Measurements from ENCODE around the gene DCUN1D3.

The DCUN1D3 gene

DNA sequence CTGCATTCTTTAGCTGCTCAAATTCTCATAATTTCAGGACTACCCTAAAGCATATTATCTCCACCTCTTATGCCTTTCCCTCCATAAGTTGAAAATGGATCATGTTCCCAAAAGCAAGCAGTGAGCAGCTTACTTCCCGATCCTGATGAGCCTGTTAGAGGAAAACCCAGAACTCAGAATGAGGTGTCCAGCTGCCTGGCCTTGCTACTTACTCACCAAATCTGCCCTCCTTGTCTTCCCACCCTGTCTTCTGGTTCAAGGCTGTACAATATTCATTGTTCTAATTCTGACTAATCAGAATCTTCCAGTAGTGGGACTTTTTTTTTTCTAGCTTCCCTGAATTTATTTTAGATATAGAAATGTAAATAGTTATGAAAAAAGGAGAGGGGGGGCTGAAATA lies 11.2 kb upstream of the DCUN1D3 start:
- Mint-ChIP-seq H3K4me3 (no peak overlapping the region), H3K36me3 (ENCODE audit: low read depth) (peaks cover 11% of the 10 kb centered on the region), H3K9me3 (peaks cover 3% of the 10 kb centered on the region), H3K27me3 (ENCODE audit: low read depth, poor library complexity) (peaks cover 3% of the 10 kb centered on the region), H3K4me1 (peaks cover 23% of the 10 kb centered on the region), H3K27ac (peak overlapping the region; percentile 72)
- no peak for DNase-seq
- TF ChIP-seq, protein P1, sequence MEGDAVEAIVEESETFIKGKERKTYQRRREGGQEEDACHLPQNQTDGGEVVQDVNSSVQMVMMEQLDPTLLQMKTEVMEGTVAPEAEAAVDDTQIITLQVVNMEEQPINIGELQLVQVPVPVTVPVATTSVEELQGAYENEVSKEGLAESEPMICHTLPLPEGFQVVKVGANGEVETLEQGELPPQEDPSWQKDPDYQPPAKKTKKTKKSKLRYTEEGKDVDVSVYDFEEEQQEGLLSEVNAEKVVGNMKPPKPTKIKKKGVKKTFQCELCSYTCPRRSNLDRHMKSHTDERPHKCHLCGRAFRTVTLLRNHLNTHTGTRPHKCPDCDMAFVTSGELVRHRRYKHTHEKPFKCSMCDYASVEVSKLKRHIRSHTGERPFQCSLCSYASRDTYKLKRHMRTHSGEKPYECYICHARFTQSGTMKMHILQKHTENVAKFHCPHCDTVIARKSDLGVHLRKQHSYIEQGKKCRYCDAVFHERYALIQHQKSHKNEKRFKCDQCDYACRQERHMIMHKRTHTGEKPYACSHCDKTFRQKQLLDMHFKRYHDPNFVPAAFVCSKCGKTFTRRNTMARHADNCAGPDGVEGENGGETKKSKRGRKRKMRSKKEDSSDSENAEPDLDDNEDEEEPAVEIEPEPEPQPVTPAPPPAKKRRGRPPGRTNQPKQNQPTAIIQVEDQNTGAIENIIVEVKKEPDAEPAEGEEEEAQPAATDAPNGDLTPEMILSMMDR (IDR thresholded peaks at IDR 0.05) = no peak

DNA sequence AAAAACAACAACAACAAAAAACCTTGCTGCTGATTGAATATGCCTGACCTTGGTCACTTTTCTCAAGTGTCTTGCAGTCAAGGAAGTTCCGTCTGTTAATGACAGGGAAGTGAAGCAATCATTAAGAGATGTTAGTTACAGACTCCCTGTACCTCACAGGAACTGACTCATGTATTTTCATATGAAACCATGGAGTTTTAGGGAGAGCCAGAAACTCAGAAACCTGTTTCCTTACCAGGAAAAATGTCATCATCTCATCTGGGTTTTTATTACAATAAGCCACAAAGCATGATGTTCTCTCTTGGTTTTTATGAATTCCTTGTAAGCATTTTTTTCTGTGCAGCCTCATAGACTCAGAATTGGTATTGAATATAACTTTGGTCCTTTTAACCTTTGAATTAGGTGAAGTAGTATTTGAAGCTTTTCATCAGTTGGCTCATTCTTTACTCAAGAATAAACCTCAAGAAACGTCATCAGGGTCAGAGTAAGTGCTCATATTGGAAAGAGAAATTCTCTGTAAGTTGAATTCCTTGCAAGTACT lies 10.7 kb upstream of the DCUN1D3 start:
- Mint-ChIP-seq H3K36me3 (ENCODE audit: low read depth) (peaks cover 6% of the 10 kb centered on the region), H3K4me3 (no peak overlapping the region), H3K4me1 (peaks cover 18% of the 10 kb centered on the region), H3K27ac (no peak overlapping the region), H3K9me3 (no peaks in the 10 kb centered on the region), H3K27me3 (ENCODE audit: low read depth, poor library complexity) (peaks cover 6% of the 10 kb centered on the region)
- no peak for DNase-seq
- TF ChIP-seq, protein P1 (IDR thresholded peaks at IDR 0.05) = no peak

DNA sequence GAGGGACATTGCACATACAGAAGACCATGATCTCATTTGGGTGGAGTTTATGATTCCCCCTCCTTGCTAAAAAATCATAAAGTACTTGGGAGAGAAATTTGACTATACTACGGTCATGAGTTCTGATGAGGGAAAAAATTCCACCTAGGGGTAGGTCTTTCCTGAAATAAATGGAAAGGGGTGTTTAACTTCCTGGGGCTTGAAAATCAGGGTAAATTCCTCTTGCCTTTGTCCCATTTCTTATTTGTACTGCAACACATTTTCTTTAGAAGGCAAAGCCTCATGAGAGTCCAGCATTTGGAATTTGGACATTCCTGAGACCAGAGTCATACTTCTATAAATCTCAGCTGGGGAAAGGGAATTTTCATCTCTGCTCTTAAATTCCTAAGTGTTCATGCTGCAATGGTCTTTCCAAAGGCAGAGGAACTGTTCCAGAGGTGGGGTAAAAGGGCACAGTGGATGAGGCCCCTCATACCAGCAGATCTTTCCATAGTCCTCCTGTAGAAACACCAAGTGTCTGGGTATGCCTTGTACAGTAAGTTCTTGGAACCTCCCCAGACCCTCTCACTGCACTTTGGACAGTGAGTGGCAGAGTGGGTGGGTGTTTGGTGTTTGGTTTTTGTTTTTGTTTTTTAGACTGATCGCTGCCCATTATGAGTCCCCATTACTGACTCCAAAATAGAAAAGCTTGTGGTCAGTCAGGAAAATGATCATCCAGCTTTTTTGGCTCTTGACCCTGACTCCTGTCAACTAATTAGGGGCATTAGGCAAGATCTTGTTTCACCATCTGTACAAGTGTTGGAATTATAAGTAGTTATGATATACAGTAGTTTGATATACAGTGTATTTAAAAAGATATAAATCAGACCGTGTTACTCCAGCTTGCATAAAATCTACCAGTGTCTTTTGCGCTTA lies 6.4 kb upstream of the DCUN1D3 start:
- Mint-ChIP-seq H3K9me3 (no peaks in the 10 kb centered on the region), H3K4me3 (no peak overlapping the region), H3K4me1 (peaks cover 38% of the 10 kb centered on the region), H3K36me3 (ENCODE audit: low read depth) (peaks cover 13% of the 10 kb centered on the region), H3K27ac (no peak overlapping the region), H3K27me3 (ENCODE audit: low read depth, poor library complexity) (peaks cover 6% of the 10 kb centered on the region)
- DNase-seq = no peak
- TF ChIP-seq, protein P1 (IDR thresholded peaks at IDR 0.05) = no peak

DNA sequence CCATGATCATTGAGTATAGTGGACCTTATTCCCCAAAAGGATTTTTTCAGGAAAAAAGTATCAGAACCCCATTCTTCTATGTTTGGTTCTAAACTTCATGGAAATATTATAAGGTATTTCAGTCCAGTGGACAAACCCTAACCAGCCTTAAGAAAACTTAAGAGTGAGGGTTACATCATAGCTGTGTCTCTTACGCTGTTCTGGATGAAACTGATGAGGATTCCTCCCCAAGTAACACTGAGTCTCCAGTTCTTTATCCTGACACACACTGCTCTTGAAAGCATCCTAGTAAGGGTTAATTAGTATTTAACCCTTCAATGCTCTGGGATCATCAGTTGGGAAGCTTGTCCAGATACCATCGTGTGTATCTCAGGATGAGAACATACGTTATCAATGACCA lies 5.4 kb upstream of the DCUN1D3 start:
- Mint-ChIP-seq H3K9me3 (no peaks in the 10 kb centered on the region), H3K27ac (no peak overlapping the region), H3K4me3 (no peak overlapping the region), H3K36me3 (ENCODE audit: low read depth) (peaks cover 13% of the 10 kb centered on the region), H3K4me1 (peaks cover 40% of the 10 kb centered on the region), H3K27me3 (ENCODE audit: low read depth, poor library complexity) (peaks cover 9% of the 10 kb centered on the region)
- TF ChIP-seq, protein P1 (IDR thresholded peaks at IDR 0.05) = no peak
- no peak for DNase-seq

DNA sequence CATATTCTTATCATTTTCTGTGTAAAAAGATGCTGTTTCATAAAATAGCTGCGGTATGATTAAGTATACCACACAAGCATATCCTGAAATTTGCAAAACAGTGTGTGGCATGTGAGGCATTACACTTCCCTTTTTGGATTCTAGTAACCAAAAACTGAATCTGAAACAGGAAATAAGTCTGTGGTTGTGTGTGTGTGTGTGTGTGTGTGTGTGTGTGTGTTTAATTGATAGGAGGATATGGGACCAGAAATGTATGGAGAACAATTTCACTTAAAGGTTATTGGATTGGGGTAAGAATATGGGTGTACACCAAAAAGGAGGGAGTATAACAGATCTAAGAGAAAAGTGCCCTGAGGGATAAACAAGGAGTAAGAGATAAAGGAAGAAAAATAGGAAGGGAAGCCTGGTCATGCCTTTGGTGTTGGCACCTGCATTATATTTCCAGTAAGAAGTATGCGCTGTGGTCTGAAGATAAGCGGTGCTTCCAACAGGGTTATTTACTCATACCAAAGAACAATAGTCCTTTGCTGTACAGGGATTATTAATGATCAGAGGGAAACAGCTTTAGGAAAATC lies 4.4 kb upstream of the DCUN1D3 start:
- Mint-ChIP-seq H3K27me3 (ENCODE audit: low read depth, poor library complexity) (peaks cover 6% of the 10 kb centered on the region), H3K4me3 (no peak overlapping the region), H3K36me3 (ENCODE audit: low read depth) (peaks cover 13% of the 10 kb centered on the region), H3K27ac (no peak overlapping the region), H3K4me1 (peaks cover 40% of the 10 kb centered on the region), H3K9me3 (no peaks in the 10 kb centered on the region)
- TF ChIP-seq, protein P1 (IDR thresholded peaks at IDR 0.05) = no peak
- no peak for DNase-seq

Measured in nephron progenitor cell (in vitro differentiated cells).